ENCODE results near the gene RPP25L.

DNA sequence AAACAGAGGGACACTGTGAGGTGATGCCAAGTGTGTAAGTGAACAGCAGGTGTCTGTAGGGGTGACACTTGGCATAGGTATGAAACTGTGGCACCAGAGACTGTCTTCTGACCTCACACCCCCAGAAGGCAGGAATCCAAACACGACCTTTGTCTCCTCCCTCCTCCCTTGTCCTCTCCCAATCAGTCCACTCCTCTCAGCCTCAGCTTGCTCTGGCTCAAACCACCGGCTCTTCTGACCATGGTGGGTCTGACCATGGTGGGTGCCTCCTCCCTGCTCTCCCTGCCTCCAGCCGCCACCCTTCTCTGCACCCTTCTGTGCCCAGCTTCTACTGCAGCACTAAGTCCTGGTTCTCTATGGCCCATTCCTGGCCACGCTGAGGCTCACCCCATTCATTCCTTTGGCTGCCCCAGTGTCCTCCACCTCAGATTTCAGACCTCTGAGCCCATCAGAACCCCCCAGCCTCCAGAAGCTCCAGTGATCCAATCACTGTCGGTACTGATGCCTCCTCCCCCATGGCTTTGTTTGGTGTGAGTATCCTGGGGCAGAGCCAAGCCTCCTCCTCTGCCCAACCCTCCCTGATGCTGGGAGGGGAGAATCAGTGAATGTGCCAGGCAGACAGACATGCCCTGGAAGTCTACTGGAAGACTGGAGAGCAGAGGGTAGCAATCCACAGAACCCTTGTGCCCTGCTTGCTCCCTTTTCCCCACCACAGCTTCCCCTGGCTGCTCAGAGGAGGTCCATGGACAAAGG is 18.7 kb upstream of the RPP25L start:
- TF ChIP-seq HEY1 (CRISPR knock-in tag; IDR thresholded peaks at IDR 0.05; ENCODE audit: borderline replicate concordance) (no peak), SIRT6 (IDR thresholded peaks at IDR 0.05; ENCODE audit: low read depth, low read length) (no peak), BRF1 (IDR thresholded peaks at IDR 0.05; ENCODE audit: borderline replicate concordance, extremely low read depth, insufficient read length) (no peak), FOXK1 (CRISPR knock-in tag; IDR thresholded peaks at IDR 0.05; ENCODE audit: borderline replicate concordance) (no peak), ZNF121 (CRISPR knock-in tag; conservative IDR thresholded peaks at IDR 0.05) (no peak), RFX5 (IDR thresholded peaks at IDR 0.05; ENCODE audit: low read depth, low read length) (no peak), FOXA1 (IDR thresholded peaks at IDR 0.05; ENCODE audit: borderline replicate concordance) (no peak), EZH2 (IDR thresholded peaks at IDR 0.05; ENCODE audit: borderline replicate concordance, low read depth, low read length) (no peak), TEAD4 (IDR thresholded peaks at IDR 0.05; ENCODE audit: low read length) (no peak), TEAD4 (CRISPR knock-in tag; IDR thresholded peaks at IDR 0.05; ENCODE audit: borderline replicate concordance) (no peak), PRDM10 (IDR thresholded peaks at IDR 0.05; ENCODE audit: partially characterized antibody) (no peak), SMAD4 (CRISPR knock-in tag; conservative IDR thresholded peaks at IDR 0.05) (no peak), MNT (conservative IDR thresholded peaks at IDR 0.05) (no peak)
- TF ChIP-seq, protein P1, sequence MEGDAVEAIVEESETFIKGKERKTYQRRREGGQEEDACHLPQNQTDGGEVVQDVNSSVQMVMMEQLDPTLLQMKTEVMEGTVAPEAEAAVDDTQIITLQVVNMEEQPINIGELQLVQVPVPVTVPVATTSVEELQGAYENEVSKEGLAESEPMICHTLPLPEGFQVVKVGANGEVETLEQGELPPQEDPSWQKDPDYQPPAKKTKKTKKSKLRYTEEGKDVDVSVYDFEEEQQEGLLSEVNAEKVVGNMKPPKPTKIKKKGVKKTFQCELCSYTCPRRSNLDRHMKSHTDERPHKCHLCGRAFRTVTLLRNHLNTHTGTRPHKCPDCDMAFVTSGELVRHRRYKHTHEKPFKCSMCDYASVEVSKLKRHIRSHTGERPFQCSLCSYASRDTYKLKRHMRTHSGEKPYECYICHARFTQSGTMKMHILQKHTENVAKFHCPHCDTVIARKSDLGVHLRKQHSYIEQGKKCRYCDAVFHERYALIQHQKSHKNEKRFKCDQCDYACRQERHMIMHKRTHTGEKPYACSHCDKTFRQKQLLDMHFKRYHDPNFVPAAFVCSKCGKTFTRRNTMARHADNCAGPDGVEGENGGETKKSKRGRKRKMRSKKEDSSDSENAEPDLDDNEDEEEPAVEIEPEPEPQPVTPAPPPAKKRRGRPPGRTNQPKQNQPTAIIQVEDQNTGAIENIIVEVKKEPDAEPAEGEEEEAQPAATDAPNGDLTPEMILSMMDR (IDR thresholded peaks at IDR 0.05 in 2 of 3, conservative IDR thresholded peaks at IDR 0.05 in 1 of 3; ENCODE audit: insufficient read depth in 2 of 3, low read depth in 1 of 3, low read length in 3 of 3), result no peak

Data from K562 (cell line).